Effector memory CD4-positive, alpha-beta T cell (primary cell): ENCODE measurements around the gene CRABP2.

Experiments used
- DNase-seq, 3 donors: peaks; one replicate each; pipeline ENCODE4 v3.0.0-alpha.2; 2020
- H3K27ac ChIP-seq: 2 replicates; pipeline ENCODE4 v1.7.0; 2013; ENCODE audit warnings: mild to moderate bottlenecking, low read length, moderate library complexity; ENCODE audit not compliant: insufficient read depth, poor library complexity, severe bottlenecking
- H3K27me3 ChIP-seq: replicated peaks from 2 replicates; pipeline ENCODE4 v1.7.0; 2013; ENCODE audit warnings: mild to moderate bottlenecking, low read length; ENCODE audit not compliant: insufficient read depth, control insufficient read depth, poor library complexity, severe bottlenecking
- H3K36me3 ChIP-seq: 2 replicates; pipeline ENCODE4 v1.7.0; 2013; ENCODE audit warnings: mild to moderate bottlenecking, low read length, moderate library complexity; ENCODE audit not compliant: control insufficient read depth, insufficient read depth
- H3K4me1 ChIP-seq: 2 replicates; pipeline ENCODE4 v1.7.0; 2013; ENCODE audit warnings: low read length, mild to moderate bottlenecking; ENCODE audit not compliant: control insufficient read depth, insufficient read depth, poor library complexity, severe bottlenecking
- H3K4me3 ChIP-seq: 2 replicates; pipeline ENCODE4 v1.7.0; 2013; ENCODE audit warnings: low read length, low read depth, mild to moderate bottlenecking; ENCODE audit not compliant: insufficient read depth, poor library complexity, severe bottlenecking
- H3K9me3 ChIP-seq: 2 replicates; pipeline ENCODE4 v1.7.0; 2013; ENCODE audit warnings: mild to moderate bottlenecking, low read length, moderate library complexity; ENCODE audit not compliant: control insufficient read depth

Gene CRABP2

GRCh38 chr1:156700736-156701531, 4.4 kb downstream of the CRABP2 start:
- Histone ChIP-seq H3K9me3 (no peaks in the 10 kb centered on the region), H3K27ac (no peak overlapping the region), H3K27me3 (peaks cover 17% of the 10 kb centered on the region), H3K4me3 (no peak overlapping the region), H3K4me1 (peaks cover 15% of the 10 kb centered on the region), H3K36me3 (no peaks in the 10 kb centered on the region)
- no peak for DNase-seq

DNA sequence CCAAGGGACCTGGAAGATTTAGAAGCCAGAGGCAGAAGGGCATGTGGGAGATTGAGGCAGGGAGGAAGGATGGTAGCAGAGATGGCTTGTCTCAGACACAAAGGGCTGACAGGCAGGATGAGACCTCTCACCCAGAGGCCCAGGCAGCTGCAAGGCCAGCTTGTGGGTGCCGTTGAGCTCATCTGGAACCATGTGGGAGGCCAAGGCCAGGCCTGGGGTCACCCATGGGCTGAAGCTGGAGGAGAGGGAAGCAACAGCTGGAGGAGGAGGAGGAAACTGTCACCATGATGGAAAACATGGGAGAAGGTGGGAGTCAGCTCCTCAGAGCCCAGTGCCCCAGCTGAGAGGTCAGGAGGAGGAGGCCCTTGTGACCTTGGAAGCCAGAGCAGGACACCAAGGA, 6.4 kb downstream of the CRABP2 start:
- no peak overlapping the region for H3K4me3 ChIP-seq
- no peak for DNase-seq
- H3K27ac ChIP-seq, result no peak overlapping the region
- H3K4me1 ChIP-seq, result no peaks in the 10 kb centered on the region
- no peaks in the 10 kb centered on the region for H3K9me3 ChIP-seq
- H3K36me3 ChIP-seq, result no peaks in the 10 kb centered on the region
- H3K27me3 ChIP-seq, result peaks cover 10% of the 10 kb centered on the region

DNA sequence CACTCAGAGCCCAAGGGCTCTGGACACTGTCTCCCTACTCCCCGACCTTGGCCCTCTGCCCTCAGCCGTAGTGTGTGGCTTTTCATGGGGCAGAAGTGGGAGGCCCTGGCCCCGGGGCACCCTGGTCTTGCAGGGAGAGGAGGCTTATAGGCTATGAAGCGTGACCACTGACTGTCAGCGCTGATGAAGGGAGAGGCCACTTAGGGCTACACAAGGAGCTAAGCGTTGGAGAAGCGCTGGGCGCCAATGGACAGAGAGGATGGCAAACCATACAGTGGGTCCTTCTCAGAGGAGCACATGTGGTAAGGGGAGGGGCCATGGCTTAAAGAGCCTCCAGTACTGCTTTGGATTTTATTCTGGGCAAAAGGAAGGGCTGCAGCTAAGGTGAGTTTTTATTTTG, 7.9 kb downstream of the CRABP2 start:
- Histone ChIP-seq H3K4me1 (peaks cover 8% of the 10 kb centered on the region), H3K27ac (no peak overlapping the region), H3K36me3 (no peaks in the 10 kb centered on the region), H3K4me3 (no peak overlapping the region), H3K27me3 (peaks cover 15% of the 10 kb centered on the region), H3K9me3 (no peaks in the 10 kb centered on the region)
- no peak for DNase-seq

DNA sequence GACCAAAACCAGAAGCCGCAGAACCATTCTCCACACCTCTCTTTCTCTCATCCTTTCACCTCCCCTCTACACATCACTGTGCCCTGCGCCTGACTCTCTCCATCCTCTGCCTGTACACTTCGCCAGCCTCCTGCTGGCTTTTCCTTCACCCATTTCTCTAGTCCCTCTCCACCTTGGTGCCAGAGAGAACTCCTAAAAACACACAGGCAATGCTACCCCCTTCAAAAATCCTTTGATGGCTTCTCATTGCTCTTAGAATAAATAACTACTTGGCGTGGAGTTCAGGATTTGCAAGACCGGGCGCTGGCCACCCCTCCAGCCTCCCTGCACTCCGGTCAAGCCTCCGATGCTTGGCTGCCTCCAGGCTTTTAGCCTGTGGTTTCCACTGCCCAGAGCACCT, 8.6 kb downstream of the CRABP2 start:
- Histone ChIP-seq H3K4me1 (peaks cover 8% of the 10 kb centered on the region), H3K27me3 (peaks cover 21% of the 10 kb centered on the region), H3K9me3 (no peaks in the 10 kb centered on the region), H3K27ac (no peak overlapping the region), H3K36me3 (no peaks in the 10 kb centered on the region), H3K4me3 (no peak overlapping the region)
- no peak for DNase-seq

GRCh38 chr1:156694690-156694962, 10.8 kb downstream of the CRABP2 start:
- Histone ChIP-seq H3K4me3 (no peak overlapping the region), H3K4me1 (peaks cover 10% of the 10 kb centered on the region), H3K27me3 (peaks cover 42% of the 10 kb centered on the region), H3K36me3 (no peaks in the 10 kb centered on the region), H3K27ac (no peak overlapping the region), H3K9me3 (no peaks in the 10 kb centered on the region)
- DNase-seq, result no peak

- Histone ChIP-seq H3K36me3 (no peaks in the 10 kb centered on the region), H3K9me3 (no peaks in the 10 kb centered on the region), H3K4me3 (no peak overlapping the region), H3K4me1 (peaks cover 16% of the 10 kb centered on the region), H3K27ac (no peak overlapping the region), H3K27me3 (peaks cover 43% of the 10 kb centered on the region)
- DNase-seq, result no peak
Observed at GRCh38 chr1:156693848-156694689, 11.3 kb downstream of the CRABP2 start.

- Histone ChIP-seq H3K4me1 (peaks cover 16% of the 10 kb centered on the region), H3K36me3 (no peaks in the 10 kb centered on the region), H3K9me3 (no peaks in the 10 kb centered on the region), H3K4me3 (no peak overlapping the region), H3K27ac (no peak overlapping the region), H3K27me3 (peaks cover 43% of the 10 kb centered on the region)
- DNase-seq, result no peak
Observed at GRCh38 chr1:156692925-156693847, 12.2 kb downstream of the CRABP2 start.

DNA sequence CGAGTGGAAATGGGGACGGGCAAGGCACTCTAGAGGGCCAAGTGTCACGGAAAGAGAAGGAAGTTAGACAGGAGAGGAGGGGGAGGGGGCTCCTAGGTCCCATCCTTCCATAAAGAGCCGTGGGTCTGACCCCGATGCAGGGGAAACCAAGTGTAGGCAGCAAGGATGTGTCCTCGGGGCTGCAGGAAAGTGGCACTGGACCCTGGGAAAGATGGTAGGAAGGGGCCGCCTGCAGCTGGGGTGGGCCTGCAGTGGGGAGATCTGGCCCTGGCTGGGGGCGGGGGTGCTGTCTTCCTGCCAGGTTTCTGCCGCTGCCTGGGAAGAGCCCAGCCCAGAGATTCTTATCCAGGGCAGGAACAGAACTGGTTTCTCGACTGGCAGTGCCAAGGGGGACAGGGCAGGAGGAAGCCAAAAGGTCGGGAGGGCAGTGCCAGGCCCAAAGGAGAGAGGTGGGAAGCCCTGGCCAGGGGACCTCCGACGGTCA, 12.9 kb downstream of the CRABP2 start:
- no peak for DNase-seq
- peaks cover 43% of the 10 kb centered on the region for H3K27me3 ChIP-seq
- H3K36me3 ChIP-seq, result no peaks in the 10 kb centered on the region
- no peak overlapping the region for H3K4me3 ChIP-seq
- peaks cover 16% of the 10 kb centered on the region for H3K4me1 ChIP-seq
- H3K9me3 ChIP-seq, result no peaks in the 10 kb centered on the region
- no peak overlapping the region for H3K27ac ChIP-seq

DNA sequence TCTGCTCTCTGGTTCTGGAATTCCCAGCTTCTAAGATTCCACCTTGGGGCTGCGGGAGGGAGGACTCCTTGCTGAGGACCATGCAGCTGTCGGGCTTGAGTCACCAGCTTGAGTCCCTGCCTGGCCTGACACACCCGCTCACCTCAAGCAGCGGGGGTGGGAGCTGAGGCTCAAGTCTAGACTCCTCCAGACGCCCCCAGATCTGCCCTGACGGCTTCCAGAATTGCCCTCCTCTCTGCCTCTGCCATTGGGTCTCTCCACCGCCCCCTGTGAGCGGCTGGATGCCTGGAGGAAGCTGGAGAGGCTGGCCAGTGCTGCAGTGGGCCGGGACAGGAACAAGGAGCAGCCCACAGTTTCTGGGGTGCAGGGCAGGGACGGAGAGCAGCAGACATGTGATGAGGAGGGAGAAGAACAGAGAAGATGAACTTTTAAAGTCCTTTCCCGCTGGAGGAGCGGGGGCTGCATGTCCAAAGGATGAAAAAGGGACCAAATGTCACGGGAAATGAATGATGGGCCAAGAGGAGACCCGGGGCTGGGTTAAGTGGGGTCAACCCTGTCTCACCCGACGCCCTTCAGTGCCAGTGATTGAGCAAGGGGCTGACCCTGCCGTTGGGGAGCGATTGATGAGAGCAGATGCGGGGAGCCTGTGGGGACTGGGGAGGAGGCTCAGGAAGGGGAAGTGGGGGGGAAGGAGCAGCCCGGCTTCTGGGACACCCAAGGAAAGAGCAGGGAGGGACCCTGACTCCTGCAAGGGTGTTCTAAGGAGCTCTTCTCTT, 13.5 kb downstream of the CRABP2 start:
- no peak for DNase-seq
- Histone ChIP-seq H3K9me3 (no peaks in the 10 kb centered on the region), H3K36me3 (no peaks in the 10 kb centered on the region), H3K27ac (no peak overlapping the region), H3K4me1 (peaks cover 16% of the 10 kb centered on the region), H3K27me3 (peaks cover 43% of the 10 kb centered on the region), H3K4me3 (no peak overlapping the region)
